K562 (cell line): Measurements from ENCODE around the gene DNAAF6. TPM values are rescaled to one million over a fixed set of nuclear protein-coding genes. Genes with fewer than 3 reads are reported as not detected.
A peak's percentile ranks its signal among the peaks of the same experiment; 100 is the strongest.

Experiments
- ARID1B ChIP-seq: fragments of 450-650 bp; IDR thresholded peaks from 2 replicates; pipeline ENCODE4 v1.6.1; 2016; ENCODE audit warnings: antibody characterized with exemption, mild to moderate bottlenecking, inconsistent platforms
- BMI1 ChIP-seq: fragments of 150-350 bp; IDR thresholded peaks from 2 replicates; pipeline ENCODE4 v1.6.1; 2014; ENCODE audit warnings: low read length
- DPF2 ChIP-seq: fragments of 450-650 bp; IDR thresholded peaks from 2 replicates; pipeline ENCODE4 v1.6.1; 2016
- EHMT2 ChIP-seq: fragments of 450-650 bp; IDR thresholded peaks from 2 replicates; pipeline ENCODE4 v1.6.1; 2018; ENCODE audit warnings: antibody characterized with exemption
- FOSL1 ChIP-seq: fragments of 200-800 bp; sonication (Bioruptor generic); conservative IDR thresholded peaks from 2 replicates; pipeline ENCODE4 v1.6.1; 2016; ENCODE audit warnings: missing genetic modification characterization, missing compliant biosample characterization
- FOXM1 ChIP-seq, 2 experiments: fragments of 450-650 bp in 1 of 2; sonication (generic) in 1 of 2; formaldehyde crosslinking in 1 of 2; IDR thresholded peaks; 2 replicates each; pipeline versions ENCODE4 v1.6.1 to v1.9.0; 2017 to 2022; ENCODE audit warnings: low read depth in 2 of 2, mild to moderate bottlenecking in 2 of 2, missing genetic modification reagents in 1 of 2, moderate library complexity in 1 of 2
- MTA2 ChIP-seq: fragments of 450-650 bp; IDR thresholded peaks from 2 replicates; pipeline ENCODE4 v1.6.1; 2016; ENCODE audit warnings: low read depth
- MXD1 ChIP-seq: fragments of 250-450 bp; sonication (Bioruptor Pico); IDR thresholded peaks from 2 replicates; pipeline ENCODE4 v1.8.0; 2021; ENCODE audit warnings: borderline replicate concordance, mild to moderate bottlenecking, moderate library complexity; ENCODE audit not compliant: poor library complexity, severe bottlenecking
- NCOR1 ChIP-seq: fragments of 450-650 bp; IDR thresholded peaks from 2 replicates; pipeline ENCODE4 v1.6.1; 2016; ENCODE audit warnings: mild to moderate bottlenecking, moderate library complexity
- POLR2AphosphoS5 ChIP-seq: IDR thresholded peaks from 2 replicates; pipeline ENCODE4 v1.6.1; 2011; ENCODE audit warnings: mild to moderate bottlenecking, low read depth, low read length, moderate library complexity; ENCODE audit not compliant: control insufficient read depth, insufficient read depth
- RBM15 ChIP-seq: fragments of 200-400 bp; formaldehyde crosslinking; IDR thresholded peaks from 2 replicates; pipeline ENCODE4 v1.6.1; 2018; ENCODE audit warnings: mild to moderate bottlenecking, low read length, moderate library complexity; ENCODE audit not compliant: insufficient read depth
- RBM25 ChIP-seq: fragments of 200-400 bp; formaldehyde crosslinking; IDR thresholded peaks from 2 replicates; pipeline ENCODE4 v1.6.1; 2018; ENCODE audit warnings: low read length, low read depth, moderate library complexity; ENCODE audit not compliant: severe bottlenecking
- RBM34 ChIP-seq: fragments of 200-400 bp; formaldehyde crosslinking; IDR thresholded peaks from 2 replicates; pipeline ENCODE4 v1.6.1; 2018; ENCODE audit warnings: low read length, borderline replicate concordance; ENCODE audit not compliant: insufficient read depth
- SIRT6 ChIP-seq: IDR thresholded peaks from one replicate; pipeline ENCODE4 v1.6.1; 2012; ENCODE audit warnings: low read depth, mild to moderate bottlenecking, control low read depth, inconsistent platforms, low read length, moderate library complexity
- SMARCC2 ChIP-seq: fragments of 450-650 bp; IDR thresholded peaks from 2 replicates; pipeline ENCODE4 v1.6.1; 2017; ENCODE audit warnings: antibody characterized with exemption, moderate library complexity, mild to moderate bottlenecking, low read depth
- SMARCE1 ChIP-seq: fragments of 450-650 bp; IDR thresholded peaks from 2 replicates; pipeline ENCODE4 v1.7.1; 2016; ENCODE audit warnings: mild to moderate bottlenecking
- SOX6 ChIP-seq: fragments of 450-650 bp; IDR thresholded peaks from 2 replicates; pipeline ENCODE4 v1.6.1; 2014; ENCODE audit warnings: mild to moderate bottlenecking
- SP1 ChIP-seq: sonication (generic); formaldehyde crosslinking; IDR thresholded peaks from 2 replicates; pipeline ENCODE4 v1.8.1; 2022; ENCODE audit warnings: mild to moderate bottlenecking, missing genetic modification reagents
- TAL1 ChIP-seq: fragments of 450-650 bp; IDR thresholded peaks from 2 replicates; pipeline ENCODE4 v1.6.1; 2016; ENCODE audit warnings: mild to moderate bottlenecking
- TEAD4 ChIP-seq, 2 experiments: sonication (generic) in 1 of 2; formaldehyde crosslinking in 1 of 2; IDR thresholded peaks; 2 replicates each; pipeline versions ENCODE4 v1.6.1 to v1.8.0; 2012 to 2022; ENCODE audit warnings: borderline replicate concordance in 1 of 2, inconsistent platforms in 1 of 2, low read length in 1 of 2, mild to moderate bottlenecking in 1 of 2, missing genetic modification reagents in 1 of 2
- TRIM24 ChIP-seq, 2 experiments: fragments of 450-650 bp; IDR thresholded peaks; 2 replicates each; pipeline ENCODE4 v1.6.1; 2016
- ZNF695 ChIP-seq: fragments of 450-650 bp; formaldehyde crosslinking; IDR thresholded peaks from 2 replicates; pipeline ENCODE4 v1.4.0; 2020; ENCODE audit warnings: mild to moderate bottlenecking, moderate library complexity
- ZNF696 ChIP-seq: fragments of 250-450 bp; sonication (Bioruptor Pico); conservative IDR thresholded peaks from 2 replicates; pipeline ENCODE4 v1.4.0; 2020; ENCODE audit warnings: mild to moderate bottlenecking, moderate library complexity
- polyA plus RNA-seq, 8 experiments: library from polyadenylated mRNA; depleted of rRNA in 4 of 8; stranded (reverse) in 5 of 8; unstranded in 3 of 8; fragments of >200 nt; fragmentation: Nextera tagmentation in 2 of 8; fragmentation: Illumina TruSeq in 1 of 8; extraction: Ambion mirVana in 2 of 8; extraction: Trizol in 1 of 8; gene quantifications; 2 replicates each; pipeline versions ENCODE4 v1.2.1 to v1.2.3, GENCODE V29; 2011 to 2014; ENCODE audit warnings: inconsistent platforms in 1 of 8, missing spikeins in 1 of 8
- total RNA-seq, 7 experiments: library from RNA; depleted of rRNA in 6 of 7; stranded (reverse); fragments of >200 nt in 6 of 7; fragmentation: Illumina TruSeq in 2 of 7; extraction: Trizol in 2 of 7; gene quantifications; 2 replicates each; pipeline versions ENCODE4 v1.2.1 to v1.2.3, GENCODE V29; 2011 to 2021; ENCODE audit warnings: low replicate concordance in 1 of 7
- TF ChIP-seq, protein P1 (sequence below): fragments of 250-450 bp; sonication (Bioruptor Pico); IDR thresholded peaks from 2 replicates; pipeline ENCODE4 v1.4.0; 2020
- TF ChIP-seq, protein P2 (sequence below), 2 experiments: fragments of 150-350 bp in 1 of 2; IDR thresholded peaks; 2 replicates each; pipeline ENCODE4 v1.6.1; 2012 to 2016; ENCODE audit warnings: low read depth in 2 of 2, low read length in 2 of 2, mild to moderate bottlenecking in 1 of 2, moderate library complexity in 1 of 2

The DNAAF6 gene
- total and polyA plus RNA-seq, 9 of the 15 experiments (the other 6 are each of a cell fraction or from before 2014, with no cell fraction given) = 0.04 to 0.17 (median 0.14) TPM; not detected in 4

DNA sequence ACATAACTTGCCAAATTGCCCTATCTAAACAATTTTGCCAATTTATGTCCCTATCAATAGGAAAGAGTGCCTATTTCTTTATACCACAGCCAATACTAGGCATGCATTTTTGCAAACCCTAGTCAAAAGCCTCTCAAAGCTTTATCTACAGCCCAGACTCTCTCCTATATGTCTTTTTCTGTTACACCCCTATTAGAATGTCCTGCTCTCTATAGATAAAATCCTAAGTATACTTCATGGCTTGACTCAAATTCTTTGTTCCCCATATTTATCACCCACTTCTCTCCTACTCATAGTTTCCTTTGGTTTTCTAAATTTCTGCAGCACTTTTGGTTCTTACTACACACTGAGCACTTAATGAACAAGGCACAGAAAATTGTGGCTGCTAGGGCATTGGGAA, 38.2 kb upstream of the DNAAF6 start (continued):
- TF ChIP-seq MXD1 (CRISPR knock-in tag) (no peak), RBM34 (no peak), SMARCE1 (peak; percentile 43; the same call in 1 of the 2 replicates), TAL1 (peak; percentile 74), SMARCC2 (peak; percentile 50; the same call in 1 of the 2 replicates), TRIM24 (IDR thresholded peaks at IDR 0.05) (peak in 1 of 2 experiments; percentile 24; a peak in 1 of 4 replicates), SP1 (CRISPR knock-in tag) (no peak), FOXM1 (IDR thresholded peaks at IDR 0.05; ENCODE audit: low read depth) (peak; percentile 44), FOXM1 (CRISPR knock-in tag; IDR thresholded peaks at IDR 0.05; ENCODE audit: low read depth) (no peak), FOSL1 (0 out of 2 replicates have a peak, but pooled peaks have one; percentile 22), ZNF696 (no peak), MTA2 (peak; percentile 69), TEAD4 (IDR thresholded peaks at IDR 0.05; ENCODE audit: low read length) (peak; percentile 84), TEAD4 (CRISPR knock-in tag; IDR thresholded peaks at IDR 0.05; ENCODE audit: borderline replicate concordance) (no peak), SOX6 (peak; percentile 54; the same call in 1 of the 2 replicates), ARID1B (peak; percentile 89), BMI1 (no peak), SIRT6 (no peak), RBM25 (no peak), RBM15 (no peak), EHMT2 (0 out of 2 replicates have a peak, but pooled peaks have one; percentile 14), DPF2 (peak; percentile 80), NCOR1 (peak; percentile 73), POLR2AphosphoS5 (0 out of 2 replicates have a peak, but pooled peaks have one; percentile 21), ZNF695 (CRISPR knock-in tag) (no peak)
- TF ChIP-seq, protein P1, sequence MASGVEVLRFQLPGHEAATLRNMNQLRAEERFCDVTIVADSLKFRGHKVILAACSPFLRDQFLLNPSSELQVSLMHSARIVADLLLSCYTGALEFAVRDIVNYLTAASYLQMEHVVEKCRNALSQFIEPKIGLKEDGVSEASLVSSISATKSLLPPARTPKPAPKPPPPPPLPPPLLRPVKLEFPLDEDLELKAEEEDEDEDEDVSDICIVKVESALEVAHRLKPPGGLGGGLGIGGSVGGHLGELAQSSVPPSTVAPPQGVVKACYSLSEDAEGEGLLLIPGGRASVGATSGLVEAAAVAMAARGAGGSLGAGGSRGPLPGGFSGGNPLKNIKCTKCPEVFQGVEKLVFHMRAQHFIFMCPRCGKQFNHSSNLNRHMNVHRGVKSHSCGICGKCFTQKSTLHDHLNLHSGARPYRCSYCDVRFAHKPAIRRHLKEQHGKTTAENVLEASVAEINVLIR (CRISPR knock-in tag) = no peak
- TF ChIP-seq, protein P2, sequence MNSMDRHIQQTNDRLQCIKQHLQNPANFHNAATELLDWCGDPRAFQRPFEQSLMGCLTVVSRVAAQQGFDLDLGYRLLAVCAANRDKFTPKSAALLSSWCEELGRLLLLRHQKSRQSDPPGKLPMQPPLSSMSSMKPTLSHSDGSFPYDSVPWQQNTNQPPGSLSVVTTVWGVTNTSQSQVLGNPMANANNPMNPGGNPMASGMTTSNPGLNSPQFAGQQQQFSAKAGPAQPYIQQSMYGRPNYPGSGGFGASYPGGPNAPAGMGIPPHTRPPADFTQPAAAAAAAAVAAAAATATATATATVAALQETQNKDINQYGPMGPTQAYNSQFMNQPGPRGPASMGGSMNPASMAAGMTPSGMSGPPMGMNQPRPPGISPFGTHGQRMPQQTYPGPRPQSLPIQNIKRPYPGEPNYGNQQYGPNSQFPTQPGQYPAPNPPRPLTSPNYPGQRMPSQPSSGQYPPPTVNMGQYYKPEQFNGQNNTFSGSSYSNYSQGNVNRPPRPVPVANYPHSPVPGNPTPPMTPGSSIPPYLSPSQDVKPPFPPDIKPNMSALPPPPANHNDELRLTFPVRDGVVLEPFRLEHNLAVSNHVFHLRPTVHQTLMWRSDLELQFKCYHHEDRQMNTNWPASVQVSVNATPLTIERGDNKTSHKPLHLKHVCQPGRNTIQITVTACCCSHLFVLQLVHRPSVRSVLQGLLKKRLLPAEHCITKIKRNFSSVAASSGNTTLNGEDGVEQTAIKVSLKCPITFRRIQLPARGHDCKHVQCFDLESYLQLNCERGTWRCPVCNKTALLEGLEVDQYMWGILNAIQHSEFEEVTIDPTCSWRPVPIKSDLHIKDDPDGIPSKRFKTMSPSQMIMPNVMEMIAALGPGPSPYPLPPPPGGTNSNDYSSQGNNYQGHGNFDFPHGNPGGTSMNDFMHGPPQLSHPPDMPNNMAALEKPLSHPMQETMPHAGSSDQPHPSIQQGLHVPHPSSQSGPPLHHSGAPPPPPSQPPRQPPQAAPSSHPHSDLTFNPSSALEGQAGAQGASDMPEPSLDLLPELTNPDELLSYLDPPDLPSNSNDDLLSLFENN (IDR thresholded peaks at IDR 0.05; ENCODE audit: low read depth in 2 of 2, low read length in 2 of 2) = 0 out of 4 replicates have a peak, but pooled peaks of 1 of the 2 experiments have one; percentile 35
